IPS-11a (cell line): ENCODE data around the gene MAP10.
"Not testable (repeated sequence)": the region's sequence is repeated elsewhere in the genome, so short reads cannot be mapped to it uniquely, and the experiment has no call there.

ENCODE experiments used
- H3K4me3 ChIP-seq: one replicate; pipeline ENCODE4 v1.5.1; 2013; ENCODE audit warnings: low read depth, low read length, control low read depth

The MAP10 gene, protein sequence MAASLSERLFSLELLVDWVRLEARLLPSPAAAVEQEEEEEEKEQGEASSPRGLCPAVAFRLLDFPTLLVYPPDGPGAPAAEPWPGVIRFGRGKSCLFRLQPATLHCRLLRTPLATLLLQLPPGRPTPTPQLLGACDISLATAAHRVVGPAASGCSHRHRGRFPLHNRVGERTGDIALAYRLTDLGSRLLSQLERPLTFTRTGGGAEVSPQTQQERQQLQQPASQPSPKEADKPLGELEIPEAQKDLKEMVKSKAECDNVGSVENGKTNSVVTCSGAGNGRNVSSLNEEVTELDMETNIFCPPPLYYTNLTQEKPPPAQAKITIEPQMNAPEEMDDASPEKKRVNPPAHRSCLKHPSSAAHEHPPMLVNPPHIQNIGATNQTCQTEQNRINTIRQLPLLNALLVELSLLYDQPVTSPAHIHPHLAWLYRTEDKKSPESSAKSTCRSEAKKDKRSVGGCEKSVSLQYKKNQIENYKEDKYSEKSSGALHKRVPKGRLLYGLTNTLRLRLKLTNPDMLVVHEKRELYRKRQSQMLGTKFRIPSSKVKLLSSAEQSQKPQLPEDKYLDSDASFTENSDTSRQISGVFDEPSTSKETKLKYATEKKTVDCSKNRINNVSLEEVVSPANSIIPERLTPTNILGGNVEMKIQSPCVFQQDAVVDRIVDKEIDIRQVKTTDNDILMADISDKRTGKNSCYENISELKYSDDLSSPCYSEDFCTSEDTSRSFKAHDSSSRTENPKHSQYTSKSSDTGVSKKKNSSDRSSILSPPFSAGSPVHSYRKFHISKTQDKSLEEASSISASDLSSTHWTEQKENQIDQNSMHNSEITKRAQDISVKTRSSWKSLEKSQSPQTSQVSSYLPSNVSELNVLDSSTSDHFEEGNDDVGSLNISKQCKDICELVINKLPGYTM

DNA sequence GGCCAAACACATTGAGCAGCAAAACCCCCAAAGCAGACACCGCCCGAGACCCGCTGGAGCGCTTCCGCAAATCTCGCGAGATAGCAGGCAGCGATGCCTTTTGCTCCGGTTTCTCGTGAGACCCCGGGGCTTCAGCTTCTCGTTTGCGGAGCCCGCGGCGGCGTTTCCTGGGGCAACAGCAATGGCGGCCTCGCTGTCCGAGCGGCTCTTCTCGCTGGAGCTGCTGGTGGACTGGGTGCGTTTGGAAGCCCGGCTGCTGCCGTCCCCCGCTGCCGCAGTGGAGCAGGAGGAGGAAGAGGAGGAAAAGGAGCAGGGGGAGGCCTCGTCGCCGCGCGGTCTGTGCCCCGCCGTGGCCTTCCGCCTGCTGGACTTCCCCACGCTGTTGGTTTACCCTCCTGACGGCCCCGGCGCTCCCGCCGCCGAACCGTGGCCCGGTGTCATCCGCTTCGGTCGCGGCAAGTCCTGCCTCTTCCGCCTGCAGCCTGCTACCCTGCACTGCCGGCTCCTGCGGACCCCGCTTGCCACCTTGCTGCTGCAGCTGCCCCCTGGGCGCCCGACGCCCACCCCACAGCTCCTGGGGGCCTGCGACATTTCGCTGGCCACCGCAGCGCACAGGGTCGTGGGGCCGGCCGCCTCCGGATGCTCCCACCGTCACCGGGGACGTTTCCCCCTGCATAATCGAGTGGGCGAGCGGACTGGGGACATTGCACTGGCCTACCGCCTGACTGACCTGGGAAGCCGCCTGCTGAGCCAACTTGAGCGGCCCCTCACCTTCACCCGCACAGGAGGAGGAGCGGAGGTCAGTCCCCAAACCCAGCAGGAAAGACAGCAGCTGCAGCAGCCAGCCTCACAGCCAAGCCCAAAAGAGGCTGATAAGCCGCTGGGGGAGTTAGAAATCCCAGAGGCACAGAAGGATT is at the start of gene MAP10:
Gene MAP10 (plus strand): TSS at position 148 of the 917 bp plus-strand sequence. CDS start 34 bp downstream, at position 182.
- H3K4me3 ChIP-seq, result peak within 1 kb of the TSS; percentile 69

DNA sequence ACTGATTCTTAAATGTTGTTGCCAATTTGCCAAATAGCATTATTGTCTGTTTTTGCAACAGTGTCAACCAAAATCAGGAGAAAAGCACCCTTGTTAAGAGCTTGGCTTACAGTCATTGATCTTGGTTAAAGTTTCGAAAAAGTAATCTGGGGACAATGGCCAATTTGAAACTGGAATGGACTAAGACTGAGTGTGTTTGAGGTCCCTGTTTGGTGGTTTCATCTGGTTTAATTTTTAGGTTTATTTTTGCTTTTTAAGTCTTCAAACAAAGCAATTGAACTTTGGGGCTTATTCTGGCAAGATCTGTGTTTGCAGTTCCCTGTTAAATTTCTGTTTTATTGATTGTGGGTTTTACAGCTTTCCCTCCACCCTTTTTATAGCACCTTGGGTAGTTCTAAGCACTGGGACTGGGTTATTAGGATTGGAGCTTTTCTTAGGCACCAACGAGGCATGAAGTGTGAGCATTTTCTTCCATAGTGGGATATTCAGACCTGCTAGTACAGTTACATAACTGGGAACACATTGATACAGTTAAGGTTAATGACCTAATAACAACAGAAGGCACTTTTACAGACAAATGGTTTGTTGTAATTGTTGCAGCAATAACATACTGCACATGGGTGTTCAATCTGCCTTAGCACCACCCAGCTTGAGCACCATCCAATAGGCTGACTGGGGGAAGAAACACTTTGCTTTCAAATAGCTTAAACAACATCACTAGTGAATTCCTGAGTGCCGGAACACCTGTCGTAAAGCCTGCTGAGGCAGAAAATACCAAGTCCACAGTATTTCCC is 40.6 kb upstream of the MAP10 start:
- H3K4me3 ChIP-seq, result no peak overlapping the region

DNA sequence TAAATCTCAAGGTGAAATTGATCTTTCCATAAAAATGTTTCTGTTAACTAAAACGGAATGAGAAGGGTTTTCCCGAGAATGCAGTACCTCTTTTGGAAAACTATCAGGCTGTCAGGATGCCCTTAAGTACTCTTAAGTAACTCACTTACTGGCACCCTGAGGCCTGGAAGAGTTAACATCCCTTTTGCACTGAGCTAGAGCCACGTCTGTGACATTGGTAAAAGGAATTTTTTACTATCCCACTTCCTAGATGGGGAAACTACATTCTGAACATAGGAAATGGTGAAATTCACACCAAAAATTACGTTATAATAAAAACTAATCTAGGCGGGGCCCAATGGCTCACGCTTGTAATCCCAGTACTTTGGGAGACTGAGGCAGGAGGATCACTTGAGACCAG is 39.7 kb upstream of the MAP10 start:
- no peak overlapping the region for H3K4me3 ChIP-seq

DNA sequence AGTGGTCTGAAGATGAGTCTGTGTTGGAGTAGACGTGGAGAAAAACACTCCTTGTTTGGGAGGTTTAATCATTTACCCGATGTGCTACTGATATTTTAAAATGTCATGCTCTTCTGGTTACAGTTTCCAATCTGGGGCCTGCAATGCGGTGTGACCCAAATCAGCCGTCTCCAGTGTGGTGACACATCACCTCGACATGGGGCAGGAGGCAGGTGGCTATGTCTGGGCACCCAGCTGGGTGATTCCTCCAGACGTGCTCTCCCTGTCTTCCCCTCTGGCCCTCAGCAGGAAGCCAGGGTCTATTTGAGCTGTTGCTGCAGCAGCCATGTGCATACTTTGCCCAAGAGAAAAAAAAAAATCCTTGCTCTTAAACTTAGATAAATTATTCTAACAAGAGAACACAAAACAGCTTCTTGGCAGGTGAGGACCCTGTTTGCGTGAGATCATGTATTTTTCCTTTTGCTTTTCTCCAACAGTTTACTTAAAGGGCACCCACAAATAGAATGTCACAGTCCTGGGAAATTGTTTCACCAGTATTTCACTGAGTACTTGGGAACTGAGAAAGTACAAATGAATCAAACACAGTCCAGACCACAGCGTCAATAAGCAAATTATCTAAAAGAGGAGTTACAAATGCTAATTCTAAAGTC is 38.9 kb upstream of the MAP10 start:
- no peak overlapping the region for H3K4me3 ChIP-seq

DNA sequence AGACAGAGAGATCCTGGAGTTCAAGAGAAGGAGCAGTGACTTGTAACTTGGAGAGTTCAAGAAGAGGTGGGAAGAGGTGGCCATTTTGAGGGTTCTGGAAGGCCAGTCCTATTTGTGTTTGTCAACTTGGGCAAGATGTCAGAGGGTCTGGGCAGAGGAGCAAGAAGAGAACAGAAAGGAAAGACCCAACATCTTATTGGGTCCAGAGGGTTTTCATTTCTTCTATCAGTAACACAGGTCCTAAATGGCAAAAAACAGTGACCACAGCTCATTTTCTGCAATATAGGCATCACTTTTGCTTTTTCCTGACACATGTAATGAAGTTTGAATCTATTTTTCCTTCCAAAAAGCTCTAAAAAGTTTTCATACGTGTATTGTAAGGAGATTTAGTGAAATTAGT is 38.3 kb upstream of the MAP10 start:
- H3K4me3 ChIP-seq, result no peak overlapping the region

DNA sequence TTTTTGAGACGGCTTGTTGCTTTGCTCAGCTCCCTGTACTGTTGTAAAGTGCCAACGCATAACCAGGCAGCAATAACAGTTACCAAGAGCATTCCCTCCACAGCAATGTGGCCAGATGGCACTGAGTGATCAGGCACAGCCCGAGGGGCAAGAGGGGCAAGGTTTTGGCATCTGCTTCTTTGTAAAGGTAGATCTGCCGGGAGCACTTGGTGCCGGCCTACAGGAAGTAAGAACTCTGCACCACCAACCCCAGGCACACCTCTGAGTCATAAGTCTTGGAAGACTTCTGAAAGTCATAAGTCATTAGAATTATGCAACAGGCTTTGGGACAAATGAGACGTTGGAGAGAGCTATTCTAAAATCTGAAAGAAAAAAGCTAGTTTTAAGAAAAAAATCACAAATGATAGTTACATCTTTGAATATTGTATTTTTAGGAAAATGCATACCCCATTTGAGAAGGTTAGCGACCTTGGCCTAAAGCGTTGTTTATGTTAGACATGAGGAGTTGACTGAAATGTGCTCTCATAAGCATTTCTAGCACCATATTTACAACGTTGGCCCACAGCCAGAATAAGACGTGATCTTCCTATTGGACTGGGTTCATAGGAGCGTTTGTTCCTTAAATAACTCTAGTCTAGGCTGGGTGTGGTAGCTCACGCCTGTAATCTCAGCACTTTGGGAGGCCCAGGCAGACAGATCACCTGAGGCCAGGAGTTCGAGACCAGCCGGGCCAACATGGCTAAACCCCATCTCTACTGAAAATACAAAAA is 37.7 kb upstream of the MAP10 start:
- no peak overlapping the region for H3K4me3 ChIP-seq

DNA sequence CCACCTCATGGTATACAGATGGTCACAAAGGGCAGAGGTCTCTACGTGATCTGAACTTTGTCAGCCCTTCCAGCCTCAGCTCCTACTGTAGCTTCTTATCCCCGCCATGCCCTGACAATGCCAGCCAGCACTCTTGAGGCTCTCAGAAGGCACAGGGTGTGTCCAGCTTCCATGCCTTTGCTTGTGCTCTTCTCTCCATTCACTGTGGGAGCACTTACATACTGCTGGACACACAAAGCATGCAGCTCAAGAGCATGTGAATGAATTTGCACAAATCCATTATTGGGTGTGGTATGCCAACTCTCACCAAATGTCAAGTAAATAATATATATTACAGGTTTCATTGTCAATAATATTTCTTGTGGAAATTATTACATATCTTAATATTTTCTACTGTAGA is 36.4 kb upstream of the MAP10 start:
- H3K4me3 ChIP-seq, result no peak overlapping the region

DNA sequence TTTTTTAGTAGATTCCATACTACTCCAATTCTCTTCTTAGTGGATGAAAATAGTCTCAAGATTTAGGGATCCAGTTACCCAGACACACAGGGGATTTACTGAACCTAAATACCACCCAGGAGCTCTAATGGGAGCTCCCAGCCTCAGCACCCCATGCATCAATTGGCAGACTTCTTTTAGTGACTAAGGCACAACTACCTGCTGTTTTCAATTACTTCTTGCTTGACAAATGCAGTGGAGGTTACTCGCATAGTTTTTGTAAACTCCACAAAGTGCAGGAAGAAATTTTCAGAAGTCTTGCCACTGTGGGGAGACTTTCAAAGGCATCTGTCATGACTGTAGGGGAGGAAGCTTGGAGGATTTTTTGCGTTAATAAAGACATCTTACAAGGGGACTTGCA is 35.5 kb upstream of the MAP10 start:
- H3K4me3 ChIP-seq, result no peak overlapping the region

DNA sequence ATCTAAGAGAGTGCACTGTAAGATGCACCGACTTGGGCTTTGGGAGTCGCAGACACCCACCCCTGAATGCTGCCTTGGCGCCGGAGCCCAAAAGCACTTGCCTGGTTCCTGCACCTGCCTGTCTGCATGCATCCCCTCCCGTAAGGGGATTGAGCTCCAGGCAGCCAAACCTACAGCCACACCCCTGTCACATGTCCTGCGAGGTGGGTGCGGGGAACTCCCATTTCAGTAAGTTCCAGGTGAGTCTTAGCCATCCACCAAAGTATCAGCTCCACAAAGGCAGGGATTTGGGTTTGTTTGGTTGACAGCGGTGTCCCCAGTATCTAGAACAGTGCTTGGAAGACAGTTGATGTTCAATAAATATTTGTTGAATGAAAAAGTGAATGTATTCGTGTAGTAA is 31.5 kb upstream of the MAP10 start:
- H3K4me3 ChIP-seq, result no peak overlapping the region

DNA sequence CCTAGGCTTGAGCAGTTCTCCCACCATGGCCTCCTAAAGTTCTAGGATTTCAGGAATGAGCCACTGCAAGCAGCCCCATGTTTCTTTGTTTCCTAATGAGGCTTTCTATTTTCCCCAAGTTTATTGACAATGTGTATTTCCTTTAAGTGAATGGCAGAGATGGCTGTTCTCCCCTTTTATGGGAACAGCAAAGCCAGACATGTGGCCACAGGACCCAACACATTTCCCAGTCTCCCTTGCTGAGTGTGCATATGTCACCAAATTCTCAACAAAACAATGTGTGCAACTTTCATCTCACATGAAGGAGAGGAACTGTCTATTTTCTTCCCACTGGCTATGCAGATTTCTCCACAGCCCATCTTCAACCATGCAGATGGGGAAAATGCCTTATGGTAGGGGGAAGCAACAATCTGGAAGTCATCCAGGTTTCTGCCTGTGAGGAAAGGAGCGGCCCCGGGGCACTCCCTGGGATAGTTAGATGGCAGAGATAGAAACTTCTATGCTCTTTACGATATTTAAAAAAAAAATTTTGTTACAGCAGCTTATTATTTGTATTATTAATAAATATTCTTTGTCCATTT is 28.6 kb upstream of the MAP10 start:
- H3K4me3 ChIP-seq, result no peak overlapping the region

DNA sequence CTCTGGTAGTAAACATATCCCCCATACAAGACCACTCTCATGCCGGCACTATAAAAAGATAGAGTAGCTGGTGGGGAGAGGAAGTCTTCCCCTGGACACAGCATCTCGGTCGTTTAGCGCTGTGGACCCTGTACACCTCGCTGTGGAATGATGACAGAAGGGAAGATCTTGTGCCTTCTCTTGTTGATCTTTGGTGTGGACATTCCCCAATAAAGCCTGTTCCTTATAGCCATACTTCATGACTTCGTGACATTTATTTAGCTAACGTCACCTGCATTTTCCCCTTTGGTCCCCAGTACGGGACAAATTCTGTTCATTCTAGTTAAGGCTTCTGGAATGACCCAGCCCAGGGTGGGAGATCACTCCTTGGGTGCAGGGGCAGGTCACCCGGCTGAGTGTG is 24.9 kb upstream of the MAP10 start:
- H3K4me3 ChIP-seq, result no peak overlapping the region

DNA sequence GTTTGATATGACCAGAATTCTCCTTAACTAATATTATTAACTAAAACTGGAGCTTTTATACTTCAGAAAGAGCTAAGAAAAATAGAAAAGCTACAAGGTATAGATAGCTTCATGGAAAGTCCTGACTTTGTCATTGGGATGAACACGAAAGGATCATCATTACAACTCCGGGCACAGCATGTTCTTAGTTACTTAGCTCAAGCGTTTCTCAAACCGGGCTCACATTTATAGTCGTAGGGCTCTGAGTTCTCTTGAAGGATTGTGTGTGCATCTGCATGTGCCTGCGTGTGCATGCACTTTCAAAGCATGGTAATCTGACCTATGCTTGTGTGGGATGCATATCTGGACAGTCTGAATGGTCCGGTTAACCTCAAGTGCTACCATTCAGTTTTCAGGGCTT is 20.4 kb upstream of the MAP10 start:
- no peak overlapping the region for H3K4me3 ChIP-seq

DNA sequence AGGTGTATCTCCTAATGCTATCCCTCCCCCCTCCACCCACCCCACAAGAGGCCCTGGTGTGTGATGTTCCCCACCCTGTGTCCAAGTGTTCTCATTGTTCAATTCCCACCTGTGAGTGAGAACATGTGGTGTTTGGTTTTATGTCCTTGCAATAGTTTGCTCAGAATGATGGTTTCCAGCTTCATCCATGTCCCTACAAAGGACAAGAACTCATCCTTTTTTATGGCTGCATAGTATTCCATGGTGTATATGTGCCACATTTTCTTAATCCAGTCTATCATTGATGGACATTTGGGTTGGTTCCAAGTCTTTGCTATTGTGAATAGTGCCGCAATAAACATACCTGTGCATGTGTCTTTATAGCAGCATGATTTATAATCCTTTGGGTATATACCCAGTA is 19.6 kb upstream of the MAP10 start:
- H3K4me3 ChIP-seq, result not testable (repeated sequence)

DNA sequence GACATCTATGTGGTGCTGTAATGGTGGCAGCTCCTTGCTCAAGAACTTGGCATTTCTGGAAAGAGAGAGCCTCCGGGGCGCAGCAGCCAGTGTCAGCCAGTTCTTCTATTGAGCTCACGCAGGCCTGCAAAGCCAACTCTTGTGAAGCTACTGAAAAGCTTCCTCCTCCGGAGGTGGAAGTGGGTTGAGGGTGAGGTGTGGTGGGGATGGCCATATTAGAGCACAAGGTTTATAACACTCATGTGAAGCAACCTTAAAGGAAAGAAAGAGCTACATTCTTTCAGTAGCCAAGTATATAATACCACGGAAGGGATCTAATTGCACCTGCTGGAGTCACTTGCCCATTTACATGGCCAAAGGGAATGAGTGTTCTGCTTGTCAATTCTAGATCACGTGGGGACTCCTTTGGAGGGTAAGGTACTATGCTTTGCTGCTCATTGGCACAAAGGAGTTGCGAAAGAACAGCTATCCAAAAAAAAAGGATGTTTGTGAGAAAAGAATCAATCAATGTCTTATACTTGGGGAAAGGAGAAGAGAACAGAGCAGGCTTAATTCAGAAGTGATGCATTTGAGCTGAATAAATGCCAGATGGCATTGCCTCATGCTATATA is 18.3 kb upstream of the MAP10 start:
- no peak overlapping the region for H3K4me3 ChIP-seq

DNA sequence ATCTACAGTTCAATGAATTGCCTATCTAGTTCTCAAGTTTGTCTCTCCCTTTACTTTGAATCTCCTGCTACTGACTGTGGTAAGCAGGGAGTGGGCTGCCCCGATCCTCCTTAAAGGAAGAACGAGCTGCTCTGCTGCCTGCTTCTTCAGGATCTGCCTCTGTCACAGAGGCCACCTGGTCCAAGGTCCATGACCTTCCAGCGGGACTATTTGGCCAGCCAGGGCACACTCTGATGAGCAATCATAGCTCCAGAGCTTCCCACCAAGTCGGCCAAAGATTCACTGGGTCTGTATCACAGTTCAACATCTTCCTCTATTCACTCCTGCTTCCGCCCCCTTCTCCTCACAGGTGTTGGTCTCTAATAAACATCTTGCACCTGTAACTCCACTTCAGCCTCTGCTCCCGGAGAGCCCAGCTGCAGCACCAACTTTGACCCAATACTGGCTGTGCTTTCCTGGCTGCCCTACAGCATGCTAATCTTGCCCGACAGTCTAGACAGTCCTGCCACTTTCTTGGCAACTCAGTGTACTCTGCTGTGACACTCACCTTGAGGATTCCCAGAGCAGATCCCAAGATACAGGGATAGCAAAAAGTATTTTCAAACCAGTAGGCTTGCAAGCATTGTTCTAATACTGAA is 16.9 kb upstream of the MAP10 start:
- no peak overlapping the region for H3K4me3 ChIP-seq

DNA sequence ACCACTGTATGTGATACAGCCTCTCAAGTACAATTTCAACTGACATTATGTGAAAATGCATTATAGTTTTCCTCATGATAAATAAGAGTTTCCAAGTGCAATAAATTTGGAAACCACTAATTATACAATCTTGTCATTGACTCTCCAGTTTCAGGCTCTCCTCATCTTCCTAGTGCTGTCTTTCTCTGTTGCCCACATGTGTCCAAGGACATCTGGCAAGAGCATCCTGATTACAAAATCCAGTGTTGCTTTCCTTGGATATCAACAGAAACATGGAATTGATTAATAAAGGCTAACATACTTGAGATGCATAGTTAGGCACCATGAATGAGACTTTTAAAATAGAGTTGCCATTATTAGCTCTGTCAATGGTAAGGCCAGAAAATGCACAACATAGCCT is 15.6 kb upstream of the MAP10 start:
- H3K4me3 ChIP-seq, result no peak overlapping the region

DNA sequence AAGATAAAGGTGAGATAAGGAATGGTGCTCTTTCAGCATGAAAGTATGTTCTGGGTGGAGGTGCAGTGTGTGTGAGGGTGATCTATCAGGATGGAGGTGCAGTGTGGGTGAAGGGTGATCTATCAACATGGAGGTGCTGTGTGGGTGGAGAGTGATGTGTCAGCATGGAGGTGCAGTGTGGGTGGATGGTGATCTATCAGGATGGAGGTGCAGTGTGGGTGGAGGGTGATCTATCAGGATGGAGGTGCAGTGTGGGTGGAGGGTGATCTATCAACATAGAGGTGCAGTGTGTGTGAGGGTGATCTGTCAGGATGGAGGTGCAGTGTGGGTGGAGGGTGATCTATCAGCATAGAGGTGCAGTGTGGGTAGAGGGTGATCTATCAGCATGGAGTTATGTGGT is 12.3 kb upstream of the MAP10 start:
- H3K4me3 ChIP-seq, result no peak overlapping the region

DNA sequence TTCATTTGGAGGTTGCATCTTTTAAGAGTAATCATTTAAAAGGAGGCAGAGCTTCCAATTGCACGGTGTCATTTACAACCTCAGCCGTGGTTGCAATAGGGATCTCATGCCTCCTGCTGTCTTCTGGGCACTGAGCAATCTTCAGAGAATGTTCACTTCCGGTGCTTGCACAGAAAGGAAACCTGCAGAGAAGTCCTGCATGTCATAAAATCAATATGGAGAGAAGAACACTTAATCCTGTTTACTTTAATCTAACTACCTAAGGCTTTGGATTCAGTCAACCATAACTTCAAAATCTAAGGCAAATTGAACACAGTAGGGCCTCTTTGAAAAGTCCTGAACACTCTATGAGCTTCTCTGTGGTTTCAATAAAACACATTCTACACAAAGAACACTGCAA is 11.3 kb upstream of the MAP10 start:
- H3K4me3 ChIP-seq, result no peak overlapping the region
